Right cardiac atrium (tissue), 5 donors: ENCODE results near the gene PTPN11. TPM values are rescaled to one million over a fixed set of nuclear protein-coding genes. Genes with fewer than 3 reads are reported as not detected.

Experiments used
- ATAC-seq, 2 donors: fragments of 200-7000 bp; cut with Tn5 transposase; one replicate each; pipeline versions ENCODE4 v1.8.0 to v1.9.1; 2020; ENCODE audit warnings: moderate library complexity in 2 of 2, mild to moderate bottlenecking in 1 of 2
- DNase-seq, 3 donors: peaks; one replicate each; pipeline ENCODE4 v3.0.0-alpha.2; 2020
- H3K27ac ChIP-seq: one replicate; pipeline ENCODE4 v1.5.1; 2013; ENCODE audit warnings: mild to moderate bottlenecking, low read length, control low read depth, moderate library complexity
- H3K27me3 ChIP-seq: one replicate; pipeline ENCODE4 v1.6.1; 2013; ENCODE audit not compliant: control insufficient read depth, insufficient read depth
- H3K4me1 ChIP-seq: one replicate; pipeline ENCODE4 v1.6.1; 2013; ENCODE audit warnings: low read length; ENCODE audit not compliant: control insufficient read depth, insufficient read depth
- H3K4me3 ChIP-seq: one replicate; pipeline ENCODE4 v1.5.1; 2013; ENCODE audit warnings: low read length, control low read depth
- H3K9me3 ChIP-seq: one replicate; pipeline ENCODE4 v1.6.1; 2013; ENCODE audit warnings: low read length; ENCODE audit not compliant: control insufficient read depth
- WGBS: extraction: QIAGEN DNeasy Blood & Tissue Kit; methylation state at CpG from one replicate; pipeline ENCODE4 v1.1.7; 2013; 5-methylcytosine and 5-hydroxymethylcytosine counted together
- intact Hi-C, 4 donors: fragments of 100-400 bp; cut with DNase I; formaldehyde crosslinking; loops; one replicate each; pipeline versions ENCODE4 v1.11.0 to v1.14.0; 2022 to 2023
- long read RNA-seq, 4 donors: library from polyadenylated mRNA; unstranded; transcript quantifications; one replicate each; pipeline ENCODE4 v2.0.0, GENCODE V29; 2020 to 2021
- polyA plus RNA-seq: library from polyadenylated mRNA; stranded (reverse); fragments of 200-250 nt; gene quantifications from one replicate; pipeline ENCODE4 v1.2.3, GENCODE V29; 2013
- total RNA-seq, 4 donors: library from RNA; stranded (reverse); fragmentation: NEBNext Ultra II Directional; extraction: Animal tissue kit (Norgen Biotek cat#: 25700); gene quantifications; one replicate each; pipeline ENCODE4 v1.2.1, GENCODE V29; 2021
- donor health status: healthy with polysubstance abuse.
- donor health status: DM: no; HTN: yes; CAD: no.
- donor health status: DM: no; HTN: no; CAD: no.
- donor health status: DM: no; HTN: yes; CAD: no; lungs with severe emphysema.
- donor health status: DM: yes; HTN: yes; CAD: no.

PTPN11 gene
- total RNA-seq (100 to 1,000 TPM in 1 of 4 donors, 10 to 100 TPM in 3; 94.4 to 120 (median 99.1) TPM), polyA plus RNA-seq (31.2 TPM)
- long read RNA-seq, donor 1, full-length matches to known transcripts = 74 of 113 reads
- long read RNA-seq, donor 1, partial matches to known transcripts = 27 of 113 reads
- long read RNA-seq, donor 1, other reads (novel, unspliced or antisense) = 12 of 113 reads
- long read RNA-seq, donor 2, full-length matches to known transcripts = 41 of 60 reads
- long read RNA-seq, donor 2, partial matches to known transcripts = 4 of 60 reads
- long read RNA-seq, donor 2, other reads (novel, unspliced or antisense) = 15 of 60 reads
- long read RNA-seq, donor 3, full-length matches to known transcripts = 83 of 175 reads
- long read RNA-seq, donor 3, partial matches to known transcripts = 31 of 175 reads
- long read RNA-seq, donor 3, other reads (novel, unspliced or antisense) = 61 of 175 reads
- long read RNA-seq, donor 4, full-length matches to known transcripts = 60 of 86 reads
- long read RNA-seq, donor 4, partial matches to known transcripts = 3 of 86 reads
- long read RNA-seq, donor 4, other reads (novel, unspliced or antisense) = 23 of 86 reads

GRCh38 chr12:112418608-112419296 is at the start of gene PTPN11:
Gene PTPN11, plus strand, starts transcription at chr12:112418947. Its CDS starts 165 bp downstream, at chr12:112419112.
- no peaks in the 10 kb centered on the region for H3K27me3 ChIP-seq
- under 1% methylated on average over 89 of the region's 89 CpGs for WGBS
- H3K9me3 ChIP-seq = no peaks in the 10 kb centered on the region
- DNase-seq (peak; percentile 89 to 96 (median 95)), ATAC-seq (peak; percentile 93)
- intact Hi-C loops = no loop called here
- H3K27ac ChIP-seq = peak within 1 kb of the TSS; percentile 84
- H3K4me3 ChIP-seq = peak within 1 kb of the TSS; percentile 96
- peaks cover 5% of the 10 kb centered on the region for H3K4me1 ChIP-seq

GRCh38 chr12:112370199-112370598 is 48.5 kb upstream of the PTPN11 start:
- Histone ChIP-seq H3K27ac (no peak overlapping the region), H3K4me1 (peaks cover 4% of the 10 kb centered on the region), H3K4me3 (no peak overlapping the region), H3K27me3 (no peaks in the 10 kb centered on the region), H3K9me3 (no peaks in the 10 kb centered on the region)
- WGBS = 22% methylated on average over 1 of the region's 1 CpG
- ATAC-seq = no peak
- DNase-seq = no peak
- intact Hi-C loops = no loop called here

GRCh38 chr12:112370868-112371510 is 47.8 kb upstream of the PTPN11 start:
- WGBS = 87% methylated on average over 8 of the region's 8 CpGs
- DNase-seq (no peak), ATAC-seq (no peak)
- H3K27ac ChIP-seq = no peak overlapping the region
- H3K27me3 ChIP-seq = no peaks in the 10 kb centered on the region
- intact Hi-C loops = no loop called here
- H3K9me3 ChIP-seq = no peaks in the 10 kb centered on the region
- no peak overlapping the region for H3K4me3 ChIP-seq
- peaks cover 4% of the 10 kb centered on the region for H3K4me1 ChIP-seq

GRCh38 chr12:112374166-112374740 is 44.5 kb upstream of the PTPN11 start:
- no peak overlapping the region for H3K27ac ChIP-seq
- DNase-seq = no peak
- H3K9me3 ChIP-seq = no peaks in the 10 kb centered on the region
- peaks cover 4% of the 10 kb centered on the region for H3K4me1 ChIP-seq
- no peak overlapping the region for H3K4me3 ChIP-seq
- 85% methylated on average over 3 of the region's 3 CpGs for WGBS
- no peaks in the 10 kb centered on the region for H3K27me3 ChIP-seq
- intact Hi-C loops = no loop called here
- ATAC-seq = no peak

GRCh38 chr12:112375105-112375504 is 43.6 kb upstream of the PTPN11 start:
- H3K4me1 ChIP-seq = peaks cover 1% of the 10 kb centered on the region
- DNase-seq (no peak), ATAC-seq (no peak)
- H3K4me3 ChIP-seq = no peak overlapping the region
- WGBS = 85% methylated on average over 5 of the region's 5 CpGs
- intact Hi-C loops = no loop called here
- no peaks in the 10 kb centered on the region for H3K9me3 ChIP-seq
- H3K27me3 ChIP-seq = no peaks in the 10 kb centered on the region
- no peak overlapping the region for H3K27ac ChIP-seq

- no peak for ATAC-seq
- WGBS = 49% methylated on average over 34 of the region's 34 CpGs
- Histone ChIP-seq H3K9me3 (no peaks in the 10 kb centered on the region), H3K4me3 (peak overlapping the region; percentile 91), H3K27ac (no peak overlapping the region), H3K27me3 (no peaks in the 10 kb centered on the region), H3K4me1 (peaks cover 5% of the 10 kb centered on the region)
- intact Hi-C loops = loop anchor here in 2 of 4 donors (10.0 kb wide), 2 partner anchors 96 to 186 kb away; no protein-coding TSS in a partner anchor
- DNase-seq = peak in 1 of 3 donors; percentile 52
These were observed 37.9 kb upstream of the PTPN11 start for GRCh38 chr12:112380663-112381405.

GRCh38 chr12:112381406-112381882 is 37.3 kb upstream of the PTPN11 start:
- intact Hi-C loops = loop anchor here in 2 of 4 donors (10.0 kb wide), 2 partner anchors 97 to 187 kb away; no protein-coding TSS in a partner anchor

GRCh38 chr12:112381883-112382796 is 36.6 kb upstream of the PTPN11 start, which contains the start of gene HECTD4:
Gene HECTD4, minus strand, starts transcription at chr12:112382431. Its CDS starts 303 bp downstream, at chr12:112382128.
- ATAC-seq (peak; percentile 99), DNase-seq (peak; percentile 98 to 100 (median 99))
- intact Hi-C loops = loop anchor here in 2 of 4 donors (10.0 kb wide), 2 partner anchors 97 to 187 kb away; no protein-coding TSS in a partner anchor
- H3K27me3 ChIP-seq = no peaks in the 10 kb centered on the region
- peak within 1 kb of the TSS; percentile 79 for H3K27ac ChIP-seq
- under 1% methylated on average over 106 of the region's 106 CpGs for WGBS
- H3K4me1 ChIP-seq = peaks cover 5% of the 10 kb centered on the region
- H3K9me3 ChIP-seq = no peaks in the 10 kb centered on the region
- H3K4me3 ChIP-seq = peak within 1 kb of the TSS; percentile 91

More at GRCh38 chr12:112381406-112381882, 37.3 kb upstream of the PTPN11 start:
- Histone ChIP-seq H3K9me3 (no peaks in the 10 kb centered on the region), H3K27me3 (no peaks in the 10 kb centered on the region), H3K4me1 (peaks cover 5% of the 10 kb centered on the region), H3K27ac (peak overlapping the region; percentile 53), H3K4me3 (peak overlapping the region; percentile 91)
- DNase-seq (peak; percentile 30 to 62 (median 59)), ATAC-seq (peak; percentile 22 to 32)
- under 1% methylated on average over 33 of the region's 33 CpGs for WGBS

GRCh38 chr12:112382866-112383265 is 35.9 kb upstream of the PTPN11 start:
- no peak for DNase-seq
- Histone ChIP-seq H3K4me1 (peaks cover 5% of the 10 kb centered on the region), H3K27me3 (no peaks in the 10 kb centered on the region), H3K4me3 (no peak overlapping the region), H3K27ac (no peak overlapping the region), H3K9me3 (no peaks in the 10 kb centered on the region)
- 91% methylated on average over 11 of the region's 11 CpGs for WGBS
- intact Hi-C loops = loop anchor here in 2 of 4 donors (10.0 kb wide), 2 partner anchors 98 to 188 kb away; no protein-coding TSS in a partner anchor
- no peak for ATAC-seq
